Stimulated activated CD4-positive, alpha-beta T cell treated with anti-CD3 and anti-CD28 coated beads, Interleukin-2, amount 100 ng/mL, for 4 hours (primary cell): ENCODE measurements around the gene PARK7.

Source experiments
- DNase-seq: peaks from one replicate; pipeline ENCODE4 v3.0.0-alpha.2; 2020; ENCODE audit warnings: low read depth

PARK7 gene

GRCh38 chr1:8010080-8010664 is 48.7 kb downstream of the PARK7 start:
- no peak for DNase-seq

GRCh38 chr1:8011016-8011415 is 49.5 kb downstream of the PARK7 start:
- DNase-seq: no peak

GRCh38 chr1:8011923-8012858 is 50.7 kb downstream of the PARK7 start:
- no peak for DNase-seq

GRCh38 chr1:8012955-8013354 is 51.4 kb downstream of the PARK7 start:
- no peak for DNase-seq

GRCh38 chr1:8013399-8013798 is 51.9 kb downstream of the PARK7 start:
- no peak for DNase-seq

GRCh38 chr1:8013800-8014199 is 52.3 kb downstream of the PARK7 start:
- DNase-seq: no peak

- no peak for DNase-seq
Measured at GRCh38 chr1:8014381-8014988, 53.0 kb downstream of the PARK7 start.

- peak; percentile 41 for DNase-seq
Measured at GRCh38 chr1:8015036-8015808, 53.7 kb downstream of the PARK7 start.

- DNase-seq: no peak
Measured at GRCh38 chr1:8015809-8016165, 54.3 kb downstream of the PARK7 start.

GRCh38 chr1:8016210-8016894 is 54.8 kb downstream of the PARK7 start:
- no peak for DNase-seq

GRCh38 chr1:8016895-8017241 is 55.4 kb downstream of the PARK7 start:
- no peak for DNase-seq

GRCh38 chr1:8017495-8018197 is 56.1 kb downstream of the PARK7 start:
- DNase-seq: no peak

GRCh38 chr1:8018492-8019228 is 57.1 kb downstream of the PARK7 start:
- no peak for DNase-seq

- DNase-seq: no peak
Measured at GRCh38 chr1:8019229-8019620, 57.7 kb downstream of the PARK7 start.

GRCh38 chr1:8020032-8020431 is 58.5 kb downstream of the PARK7 start:
- DNase-seq: no peak

- no peak for DNase-seq
Measured at GRCh38 chr1:8021676-8022266, 60.3 kb downstream of the PARK7 start.

GRCh38 chr1:8022395-8023286 is 61.1 kb downstream of the PARK7 start:
- DNase-seq: no peak

GRCh38 chr1:8023287-8023994 is 61.9 kb downstream of the PARK7 start:
- no peak for DNase-seq

- no peak for DNase-seq
Measured at GRCh38 chr1:8023995-8024313, 62.4 kb downstream of the PARK7 start.
